Measurements from ENCODE around the gene GLT1D1. TPM values are rescaled to one million over a fixed set of nuclear protein-coding genes. Genes with fewer than 3 reads are reported as not detected.

Gene GLT1D1
- total and polyA plus RNA-seq, 8 donors, result 1.0 to 17.6 (median 2.6) TPM

GRCh38 chr12:128876559-128876958 is 23.3 kb downstream of the GLT1D1 start:
- H3K36me3 ChIP-seq, result peaks cover 0 to 19% of the 10 kb centered on the region in 2 donors
- TF ChIP-seq CTCF (IDR thresholded peaks at IDR 0.05), result no peak
- ATAC-seq, result no peak
- H3K4me1 ChIP-seq, result no peaks in the 10 kb centered on the region
- no peak for DNase-seq
- intact Hi-C loops (cut with DNase I), result no loop called here
- no peak overlapping the region for H3K4me3 ChIP-seq
- H3K27ac ChIP-seq, result no peak overlapping the region
- no peaks in the 10 kb centered on the region for H3K27me3 ChIP-seq
- H3K9me3 ChIP-seq, result peaks cover 0 to 34% of the 10 kb centered on the region in 2 donors

- DNase-seq (no peak), ATAC-seq (no peak)
- intact Hi-C loops (cut with DNase I), result no loop called here
- Histone ChIP-seq H3K4me1 (no peaks in the 10 kb centered on the region), H3K4me3 (no peak overlapping the region), H3K36me3 (peaks cover 0 to 23% of the 10 kb centered on the region in 2 donors), H3K27me3 (no peaks in the 10 kb centered on the region), H3K9me3 (peaks cover 0 to 32% of the 10 kb centered on the region in 2 donors), H3K27ac (no peak overlapping the region)
- TF ChIP-seq CTCF (IDR thresholded peaks at IDR 0.05), result no peak
These were observed 26.9 kb downstream of the GLT1D1 start for GRCh38 chr12:128879898-128880764.

GRCh38 chr12:128891856-128892255 is 38.6 kb downstream of the GLT1D1 start:
- TF ChIP-seq CTCF (IDR thresholded peaks at IDR 0.05), result no peak
- no peaks in the 10 kb centered on the region for H3K27me3 ChIP-seq
- intact Hi-C loops (cut with DNase I), result no loop called here
- H3K27ac ChIP-seq, result no peak overlapping the region
- H3K4me1 ChIP-seq, result no peaks in the 10 kb centered on the region
- DNase-seq (no peak), ATAC-seq (no peak)
- no peaks in the 10 kb centered on the region for H3K9me3 ChIP-seq
- H3K36me3 ChIP-seq, result peaks cover 0 to 25% of the 10 kb centered on the region in 2 donors
- no peak overlapping the region for H3K4me3 ChIP-seq

- Histone ChIP-seq H3K4me3 (no peak overlapping the region), H3K27ac (no peak overlapping the region), H3K27me3 (no peaks in the 10 kb centered on the region), H3K36me3 (peaks cover 0 to 5% of the 10 kb centered on the region in 2 donors), H3K9me3 (no peaks in the 10 kb centered on the region), H3K4me1 (no peaks in the 10 kb centered on the region)
- ATAC-seq (no peak), DNase-seq (no peak)
- TF ChIP-seq CTCF (IDR thresholded peaks at IDR 0.05), result no peak
- intact Hi-C loops (cut with DNase I), result no loop called here
These were observed 50.0 kb downstream of the GLT1D1 start for GRCh38 chr12:128903236-128903635.

- H3K9me3 ChIP-seq, result no peaks in the 10 kb centered on the region
- H3K27me3 ChIP-seq, result no peaks in the 10 kb centered on the region
- no peak overlapping the region for H3K4me3 ChIP-seq
- intact Hi-C loops (cut with DNase I), result no loop called here
- H3K27ac ChIP-seq, result no peak overlapping the region
- TF ChIP-seq CTCF (IDR thresholded peaks at IDR 0.05), result no peak
- peaks cover 0 to 3% of the 10 kb centered on the region in 2 donors for H3K36me3 ChIP-seq
- no peak for DNase-seq
- peak; percentile 52 for ATAC-seq
- no peaks in the 10 kb centered on the region for H3K4me1 ChIP-seq
These were observed 51.8 kb downstream of the GLT1D1 start for GRCh38 chr12:128905003-128905544.
